GM12878 (cell line): ENCODE measurements around the gene ATOH7. TPM values are rescaled to one million over a fixed set of nuclear protein-coding genes. Genes with fewer than 3 reads are reported as not detected.
"Not testable (repeated sequence)": the region's sequence is repeated elsewhere in the genome, so short reads cannot be mapped to it uniquely, and the experiment has no call there.

Experiments used
- ATAC-seq: fragments of 200-7000 bp; cut with Tn5 transposase; 3 replicates; pipeline ENCODE4 v1.9.1; 2020; ENCODE audit warnings: mild to moderate bottlenecking, moderate library complexity
- BruUV-seq: library from RNA; stranded (reverse); fragments of 400-500 nt; replicated peaks from 2 replicates; lab custom pipeline; 2021; lab: Mats Ljungman, UMichigan
- CTCF ChIA-PET: fragments of 300-600 bp; sonication (Branson Sonifier 250); formaldehyde crosslinking; extraction: SDS; loops from one replicate; lab custom pipeline; 2021; ENCODE audit warnings: inconsistent platforms; lab: Yijun Ruan, JAX
- POLR2A ChIA-PET: fragments of 350-600 bp; formaldehyde crosslinking; extraction: SDS; loops from one replicate; lab custom pipeline; 2021; ENCODE audit warnings: inconsistent platforms; lab: Charles Lee
- RAD21 ChIA-PET: fragments of 300-600 bp; sonication (Branson Sonifier 250); formaldehyde crosslinking; loops from one replicate; lab custom pipeline; 2023; ENCODE audit warnings: antibody characterized with exemption; ENCODE audit not compliant: unreplicated experiment; lab: Charles Lee
- SMC1A ChIA-PET: fragments of 300-600 bp; sonication (Branson Sonifier 250); formaldehyde crosslinking; loops from one replicate; lab custom pipeline; 2023; ENCODE audit not compliant: unreplicated experiment, uncharacterized antibody; lab: Charles Lee
- DNase-seq: peaks from one replicate; pipeline ENCODE4 v3.0.0-alpha.2; 2011; ENCODE audit warnings: low read depth, low spot score
- FAIRE-seq: peaks from 3 replicates; lab custom pipeline; 2011; peaks lifted over from hg19 to GRCh38; lab: Jason Lieb, UNC
- H2AFZ ChIP-seq: 2 replicates; pipeline ENCODE4 v1.6.0; 2011; ENCODE audit warnings: low read depth, low read length, control low read depth; ENCODE audit not compliant: control insufficient read depth
- H3K27ac ChIP-seq: 2 replicates; pipeline ENCODE4 v1.5.1; 2011; ENCODE audit warnings: control low read depth; ENCODE audit not compliant: control insufficient read depth, insufficient read depth
- H3K27me3 ChIP-seq, 2 experiments: replicated peaks in 1 of 2; 2 replicates each; pipeline versions ENCODE4 v1.6.0 to v1.6.1; 2011; ENCODE audit warnings: low read length in 1 of 2; ENCODE audit not compliant: control insufficient read depth in 2 of 2, insufficient read depth in 2 of 2
- H3K36me3 ChIP-seq, 2 experiments: 2 replicates each; pipeline ENCODE4 v1.5.1; 2011; ENCODE audit warnings: low read length in 1 of 2; ENCODE audit not compliant: control insufficient read depth in 2 of 2, insufficient read depth in 2 of 2
- H3K4me1 ChIP-seq: 2 replicates; pipeline ENCODE4 v1.6.1; 2011; ENCODE audit warnings: mild to moderate bottlenecking, low read length, moderate library complexity, mixed read lengths; ENCODE audit not compliant: control insufficient read depth, insufficient read depth
- H3K4me2 ChIP-seq: 2 replicates; pipeline ENCODE4 v1.6.0; 2011; ENCODE audit warnings: control low read depth; ENCODE audit not compliant: control insufficient read depth, insufficient read depth
- H3K4me3 ChIP-seq: fragments of 200-600 bp; sonication (generic); 2 replicates; pipeline ENCODE4 v1.5.1; 2016
- H3K79me2 ChIP-seq: 2 replicates; pipeline ENCODE4 v1.6.0; 2011; ENCODE audit warnings: low read length; ENCODE audit not compliant: control insufficient read depth, insufficient read depth
- H3K9ac ChIP-seq: 2 replicates; pipeline ENCODE4 v1.8.0; 2011; ENCODE audit warnings: low read length, control low read depth, mixed read lengths; ENCODE audit not compliant: control insufficient read depth, insufficient read depth
- H3K9me3 ChIP-seq: replicated peaks from 3 replicates; pipeline ENCODE4 v1.5.1; 2011; ENCODE audit warnings: mild to moderate bottlenecking, low read length; ENCODE audit not compliant: control insufficient read depth, insufficient read depth
- H4K20me1 ChIP-seq: 2 replicates; pipeline ENCODE4 v1.6.0; 2011; ENCODE audit not compliant: control insufficient read depth, insufficient read depth
- SIN3A ChIP-seq: IDR thresholded peaks from 2 replicates; pipeline ENCODE4 v1.6.1; 2012; ENCODE audit warnings: low read depth, low read length, improper control_type of control experiment
- WGBS: methylation state at CpG from one replicate; pipeline ENCODE4 v1.1.6; 2016; ENCODE audit warnings: low lambda C conversion rate; ENCODE audit not compliant: insufficient replicate concordance, insufficient coverage; ENCODE audit errors: missing lambda C conversion rate; 5-methylcytosine and 5-hydroxymethylcytosine counted together
- in situ Hi-C: fragments of 300-500 bp; cut with MboI; formaldehyde crosslinking; loops from 9 replicates; pipeline ENCODE4 v1.14.3; 2018; ENCODE audit warnings: mixed read lengths
- intact Hi-C: fragments of 100-400 bp; cut with micrococcal nuclease; formaldehyde crosslinking; loops from one replicate; pipeline ENCODE4 v1.14.2; 2022; ENCODE audit not compliant: unreplicated experiment
- polyA plus RNA-seq, 11 experiments: library from polyadenylated mRNA; depleted of rRNA in 4 of 11; unstranded in 6 of 11; stranded (reverse) in 5 of 11; fragments of >200 nt; fragmentation: Nextera tagmentation in 4 of 11; fragmentation: Illumina TruSeq in 1 of 11; extraction: Ambion mirVana in 4 of 11; extraction: Trizol in 1 of 11; gene quantifications; 1 replicate in 1 of 11; 2 replicates in 10 of 11; pipeline versions ENCODE4 v1.2.1 to v1.2.3, GENCODE V29; 2011 to 2016; ENCODE audit warnings: inconsistent platforms in 2 of 11, missing spikeins in 2 of 11, low read depth in 1 of 11
- total RNA-seq, 4 experiments: library from RNA; depleted of rRNA in 3 of 4; stranded (reverse); fragments of >200 nt in 3 of 4; fragmentation: Illumina TruSeq in 1 of 4; extraction: Trizol in 1 of 4; gene quantifications; 2 replicates each; pipeline versions ENCODE4 v1.2.1 to v1.2.3, GENCODE V29; 2013 to 2021

The ATOH7 gene
- total and polyA plus RNA-seq, 10 of the 15 experiments (the other 5 are each of a cell fraction or from before 2014, with no cell fraction given): not detected

DNA sequence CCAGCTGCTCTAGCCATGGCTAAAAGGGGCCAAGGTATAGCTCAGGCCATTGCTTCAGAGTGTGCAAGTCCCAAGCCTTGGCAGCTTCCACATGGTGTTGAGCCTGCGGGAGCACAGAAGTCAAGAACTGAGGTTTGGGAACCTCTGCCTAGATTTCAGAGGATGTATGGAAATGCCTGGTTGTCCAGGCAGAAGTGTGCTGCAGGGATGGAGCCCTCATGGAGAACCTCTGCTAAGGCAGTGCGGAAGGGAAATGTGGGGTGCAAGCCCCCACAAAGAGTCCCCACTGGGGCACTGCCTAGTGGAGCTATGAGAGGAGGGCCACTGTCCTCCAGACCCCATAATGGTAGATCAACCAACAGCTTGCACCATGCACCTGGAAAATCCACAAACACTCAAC is 45.9 kb upstream of the ATOH7 start:
- in situ Hi-C loops, H3K27ac ChIP-seq, intact Hi-C loops, ATAC-seq, H3K4me3 ChIP-seq, H3K36me3 ChIP-seq, FAIRE-seq, H3K27me3 ChIP-seq, H3K9ac ChIP-seq, H3K9me3 ChIP-seq, H4K20me1 ChIP-seq, SMC1A ChIA-PET, H3K4me1 ChIP-seq, POLR2A ChIA-PET, BruUV-seq, DNase-seq, H3K4me2 ChIP-seq, H3K79me2 ChIP-seq, H2AFZ ChIP-seq: not testable (repeated sequence)
- ChIA-PET RAD21 (interaction anchor here (0.6 kb wide), 1 partner anchor 25 kb away, joined by 3 read pairs; no protein-coding TSS in a partner anchor), CTCF (interaction anchor here (1.1 kb wide), 1 partner anchor 24 kb away, joined by 4 read pairs; no protein-coding TSS in a partner anchor)
- WGBS: 88% methylated on average over 2 of the region's 2 CpGs

DNA sequence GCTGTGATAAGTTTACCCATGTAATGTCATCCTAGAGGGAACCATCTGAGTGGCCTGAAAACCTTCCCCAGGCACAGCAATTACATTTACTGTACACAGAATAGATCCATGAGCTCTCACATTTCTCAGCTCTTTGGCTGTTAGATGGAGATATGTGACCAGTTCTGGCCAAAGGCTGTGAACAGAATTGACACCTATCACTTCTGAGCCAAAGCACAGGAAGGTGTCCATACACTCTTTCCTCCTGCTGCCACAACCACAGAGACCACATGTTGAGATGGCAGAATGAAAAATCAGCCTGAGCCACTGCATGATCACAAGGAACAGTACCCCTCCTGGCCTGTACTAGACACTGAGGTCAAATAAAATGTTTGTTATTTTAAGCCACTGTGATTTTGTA is 44.3 kb upstream of the ATOH7 start:
- Histone ChIP-seq H3K9me3 (peaks cover 2% of the 10 kb centered on the region; the same call in 1 of the 3 replicates), H3K4me3 (no peak overlapping the region), H3K4me2 (no peak overlapping the region), H3K36me3 (no peaks in the 10 kb centered on the region), H3K27ac (no peak overlapping the region), H3K27me3 (no peaks in the 10 kb centered on the region), H3K79me2 (no peaks in the 10 kb centered on the region), H2AFZ (no peak overlapping the region), H3K9ac (no peak overlapping the region), H4K20me1 (no peaks in the 10 kb centered on the region), H3K4me1 (no peaks in the 10 kb centered on the region)
- no peak for TF ChIP-seq SIN3A
- no peak for ATAC-seq
- DNase-seq: no peak
- no TSS peak for BruUV-seq
- ChIA-PET RAD21 (no interaction called here), CTCF (interaction anchor here (1.3 kb wide), 1 partner anchor 25 kb away, joined by 3 read pairs; no protein-coding TSS in a partner anchor), SMC1A (interaction anchor here (0.9 to 1.3 kb wide), 3 partner anchors 23 to 63 kb away, joined by 3 to 5 read pairs (median 3); no protein-coding TSS in a partner anchor), POLR2A (no interaction called here)
- FAIRE-seq: no peak
- intact Hi-C loops: no loop called here
- in situ Hi-C loops: no loop called here
